Ascending aorta (tissue), 2 donors: ENCODE results near the gene MAML2. TPM values are rescaled to one million over a fixed set of nuclear protein-coding genes. Genes with fewer than 3 reads are reported as not detected.

Source experiments
- DNase-seq, 2 donors: peaks; one replicate each; pipeline ENCODE4 v3.0.0-alpha.2; 2019; ENCODE audit warnings: low spot score in 2 of 2
- H3K27ac ChIP-seq, 2 donors: fragments of 200-600 bp; sonication (generic); one replicate each; pipeline ENCODE4 v1.5.1; 2016 to 2017; ENCODE audit warnings: mild to moderate bottlenecking in 1 of 2
- H3K27me3 ChIP-seq: fragments of 200-600 bp; sonication (generic); one replicate; pipeline ENCODE4 v1.5.1; 2017
- H3K36me3 ChIP-seq, 2 donors: fragments of 200-600 bp; sonication (generic); one replicate each; pipeline ENCODE4 v1.5.1; 2016
- H3K4me1 ChIP-seq, 2 donors: fragments of 200-600 bp; sonication (generic); one replicate each; pipeline ENCODE4 v1.5.1; 2016 to 2017; ENCODE audit warnings: mild to moderate bottlenecking in 1 of 2
- H3K4me3 ChIP-seq, 2 donors: fragments of 200-600 bp; sonication (generic); one replicate each; pipeline ENCODE4 v1.5.1; 2016 to 2017; ENCODE audit warnings: mild to moderate bottlenecking in 1 of 2
- H3K9me3 ChIP-seq, 2 donors: fragments of 200-600 bp; sonication (generic); one replicate each; pipeline ENCODE4 v1.5.1; 2016
- intact Hi-C: fragments of 100-400 bp; cut with DNase I; formaldehyde crosslinking; loops from one replicate; pipeline ENCODE4 v1.15.1; 2023
- total RNA-seq: library from RNA; depleted of rRNA; stranded (reverse); fragments of >200 nt; gene quantifications from one replicate; pipeline ENCODE4 v1.1.0, GENCODE V29; 2016
- TF ChIP-seq, protein P1 (sequence below), 3 experiments: fragments of 200-600 bp in 2 of 3; fragments of 450-650 bp in 1 of 3; sonication (generic) in 2 of 3; IDR thresholded peaks; one replicate each; pipeline ENCODE4 v1.5.1; 2016 to 2019; ENCODE audit warnings: antibody characterized with exemption in 3 of 3, mild to moderate bottlenecking in 1 of 3, moderate library complexity in 1 of 3

MAML2 gene
- total RNA-seq, 1 donor from 2014 or later = 13.2 TPM

DNA sequence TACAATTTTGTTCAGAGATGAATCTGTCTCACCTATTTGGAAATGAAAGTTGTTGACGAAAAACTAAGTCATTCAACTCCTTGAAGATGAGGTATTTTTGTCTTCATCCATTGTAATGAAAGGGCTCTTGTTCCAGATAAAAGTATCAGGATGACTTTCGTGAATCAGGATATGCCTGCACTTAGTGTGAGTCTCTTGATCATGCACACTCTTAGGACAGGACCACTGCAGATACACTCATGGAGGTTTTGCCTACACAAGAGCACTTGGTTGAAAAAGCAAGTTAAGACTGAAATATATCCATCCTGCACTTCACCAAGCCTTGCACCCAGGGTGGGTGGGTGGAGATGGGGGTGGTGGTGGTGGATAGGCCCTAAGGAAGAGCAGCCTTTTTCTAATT is 298.2 kb downstream of the MAML2 start:
- no peaks in the 10 kb centered on the region for H3K36me3 ChIP-seq
- H3K27me3 ChIP-seq = no peaks in the 10 kb centered on the region
- no peak overlapping the region for H3K4me3 ChIP-seq
- no peaks in the 10 kb centered on the region for H3K9me3 ChIP-seq
- peaks cover 0 to 19% of the 10 kb centered on the region in 2 donors for H3K4me1 ChIP-seq
- DNase-seq = no peak
- TF ChIP-seq, protein P1, sequence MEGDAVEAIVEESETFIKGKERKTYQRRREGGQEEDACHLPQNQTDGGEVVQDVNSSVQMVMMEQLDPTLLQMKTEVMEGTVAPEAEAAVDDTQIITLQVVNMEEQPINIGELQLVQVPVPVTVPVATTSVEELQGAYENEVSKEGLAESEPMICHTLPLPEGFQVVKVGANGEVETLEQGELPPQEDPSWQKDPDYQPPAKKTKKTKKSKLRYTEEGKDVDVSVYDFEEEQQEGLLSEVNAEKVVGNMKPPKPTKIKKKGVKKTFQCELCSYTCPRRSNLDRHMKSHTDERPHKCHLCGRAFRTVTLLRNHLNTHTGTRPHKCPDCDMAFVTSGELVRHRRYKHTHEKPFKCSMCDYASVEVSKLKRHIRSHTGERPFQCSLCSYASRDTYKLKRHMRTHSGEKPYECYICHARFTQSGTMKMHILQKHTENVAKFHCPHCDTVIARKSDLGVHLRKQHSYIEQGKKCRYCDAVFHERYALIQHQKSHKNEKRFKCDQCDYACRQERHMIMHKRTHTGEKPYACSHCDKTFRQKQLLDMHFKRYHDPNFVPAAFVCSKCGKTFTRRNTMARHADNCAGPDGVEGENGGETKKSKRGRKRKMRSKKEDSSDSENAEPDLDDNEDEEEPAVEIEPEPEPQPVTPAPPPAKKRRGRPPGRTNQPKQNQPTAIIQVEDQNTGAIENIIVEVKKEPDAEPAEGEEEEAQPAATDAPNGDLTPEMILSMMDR (IDR thresholded peaks at IDR 0.05) = no peak
- peak overlapping the region in 1 of 2 donors; percentile 73 for H3K27ac ChIP-seq
- intact Hi-C loops = no loop called here

DNA sequence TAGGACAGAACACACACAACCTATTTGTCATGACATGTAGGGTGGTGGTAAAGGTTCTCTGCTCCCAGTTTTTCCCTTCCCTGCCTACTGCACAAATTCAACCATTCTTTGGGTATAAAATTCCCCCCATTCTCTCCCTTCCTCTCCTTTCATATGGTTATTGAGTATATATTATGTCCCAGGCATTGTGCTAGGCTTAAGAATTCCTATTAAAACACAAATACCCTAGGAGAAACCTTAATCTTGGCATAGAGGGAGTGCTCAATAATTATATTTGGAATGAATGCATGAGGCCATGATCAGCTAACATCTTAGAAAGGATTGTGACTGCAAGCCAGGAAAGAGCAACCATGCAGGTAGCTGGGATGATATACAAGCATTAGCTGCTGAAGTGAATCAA is 298.7 kb downstream of the MAML2 start:
- H3K4me3 ChIP-seq = no peak overlapping the region
- no peaks in the 10 kb centered on the region for H3K36me3 ChIP-seq
- H3K27me3 ChIP-seq = no peaks in the 10 kb centered on the region
- TF ChIP-seq, protein P1 (IDR thresholded peaks at IDR 0.05) = no peak
- no peak for DNase-seq
- H3K9me3 ChIP-seq = no peaks in the 10 kb centered on the region
- intact Hi-C loops = no loop called here
- peaks cover 0 to 19% of the 10 kb centered on the region in 2 donors for H3K4me1 ChIP-seq
- no peak overlapping the region for H3K27ac ChIP-seq

DNA sequence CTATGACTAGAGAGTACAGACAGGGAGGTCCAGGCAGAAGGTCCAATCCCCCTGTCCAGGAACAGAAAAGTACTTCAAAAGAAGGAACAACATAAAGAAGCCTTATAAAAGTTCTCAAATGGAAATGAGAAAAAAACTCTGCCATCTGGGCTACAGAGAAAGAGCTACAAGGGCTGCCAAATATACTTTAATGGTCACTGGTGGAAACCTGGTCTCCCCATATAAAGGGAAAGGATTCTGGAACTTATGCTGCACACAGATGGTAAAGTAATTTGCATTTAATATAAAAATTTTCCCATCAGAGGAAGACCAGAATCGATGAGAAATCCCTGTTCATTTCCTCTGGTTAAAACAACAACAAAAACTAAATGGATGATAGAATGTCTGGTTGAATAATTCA is 299.7 kb downstream of the MAML2 start:
- intact Hi-C loops = no loop called here
- TF ChIP-seq, protein P1 (IDR thresholded peaks at IDR 0.05) = no peak
- Histone ChIP-seq H3K9me3 (no peaks in the 10 kb centered on the region), H3K27ac (no peak overlapping the region), H3K36me3 (no peaks in the 10 kb centered on the region), H3K4me3 (no peak overlapping the region), H3K4me1 (peaks cover 0 to 19% of the 10 kb centered on the region in 2 donors), H3K27me3 (no peaks in the 10 kb centered on the region)
- DNase-seq = no peak

DNA sequence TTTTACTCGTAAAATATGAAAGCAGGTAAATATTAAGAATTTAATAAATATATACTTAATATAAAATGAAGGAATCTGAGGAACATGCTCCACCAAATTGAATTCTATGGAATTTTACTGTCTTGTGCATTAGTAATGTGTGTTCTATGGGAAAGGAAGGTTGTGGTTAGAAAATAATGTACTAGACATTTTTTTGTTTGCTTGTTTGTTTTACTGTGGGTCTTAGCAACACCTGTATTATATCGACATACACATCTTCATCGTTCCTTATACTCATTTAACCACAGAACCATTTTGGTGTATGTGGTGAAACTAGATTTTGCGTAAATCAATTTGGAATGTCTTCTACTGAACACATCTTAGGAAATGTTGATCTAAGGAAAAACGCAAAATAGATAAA is 304.9 kb downstream of the MAML2 start:
- Histone ChIP-seq H3K4me1 (no peaks in the 10 kb centered on the region), H3K36me3 (no peaks in the 10 kb centered on the region), H3K27ac (no peak overlapping the region), H3K27me3 (no peaks in the 10 kb centered on the region), H3K9me3 (no peaks in the 10 kb centered on the region), H3K4me3 (peak overlapping the region in 1 of 2 donors; percentile 23)
- no peak for DNase-seq
- TF ChIP-seq, protein P1 (IDR thresholded peaks at IDR 0.05) = no peak
- intact Hi-C loops = no loop called here

DNA sequence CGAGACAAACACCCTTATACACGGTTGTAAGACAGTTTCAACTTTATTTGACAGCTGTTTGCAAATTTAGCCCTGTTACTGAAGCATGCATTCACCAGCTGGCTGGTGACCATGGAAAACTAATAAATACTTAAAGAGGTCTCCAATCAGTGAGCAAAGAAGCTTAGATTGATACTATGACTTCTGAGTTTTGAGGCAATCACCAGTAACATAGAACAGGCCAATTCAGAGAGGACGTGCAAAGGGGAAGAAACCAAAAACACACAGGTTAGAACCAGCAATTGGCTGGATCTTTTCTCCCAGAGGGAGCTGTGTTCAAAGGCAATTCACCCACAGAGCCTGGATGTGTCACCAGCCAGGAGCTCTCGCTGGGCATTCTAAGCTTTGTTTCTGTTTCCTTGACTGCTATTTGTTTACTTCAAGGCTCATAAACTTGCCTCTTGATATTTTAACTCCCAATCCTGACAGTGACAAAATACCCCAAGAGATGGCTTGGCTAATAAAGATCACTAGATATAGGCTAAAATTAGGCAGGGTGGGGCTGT is 305.5 kb downstream of the MAML2 start:
- no peak overlapping the region for H3K27ac ChIP-seq
- H3K4me1 ChIP-seq = no peaks in the 10 kb centered on the region
- H3K9me3 ChIP-seq = no peaks in the 10 kb centered on the region
- H3K27me3 ChIP-seq = no peaks in the 10 kb centered on the region
- TF ChIP-seq, protein P1 (IDR thresholded peaks at IDR 0.05) = no peak
- no peaks in the 10 kb centered on the region for H3K36me3 ChIP-seq
- peak overlapping the region in 1 of 2 donors; percentile 23 for H3K4me3 ChIP-seq
- intact Hi-C loops = no loop called here
- DNase-seq = no peak

DNA sequence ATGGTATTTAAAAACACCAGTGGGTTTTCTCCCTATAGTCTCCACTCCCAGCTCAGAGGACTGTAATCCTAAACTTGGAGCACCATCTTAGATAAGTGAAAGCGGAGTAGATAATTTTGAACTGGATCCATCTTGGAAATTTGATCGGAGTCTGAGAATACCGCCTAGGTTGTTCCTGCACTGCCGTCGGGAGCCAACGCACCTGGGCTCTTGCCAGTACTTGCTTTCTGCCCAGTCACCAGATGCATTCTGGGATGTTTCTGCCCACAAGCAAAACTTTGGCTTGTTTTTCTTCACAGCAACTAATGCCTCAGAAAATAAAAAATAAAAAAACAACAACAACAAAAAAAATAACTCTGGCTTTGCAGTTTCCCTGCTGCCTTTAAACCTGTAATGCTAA is 306.1 kb downstream of the MAML2 start:
- intact Hi-C loops = no loop called here
- DNase-seq = no peak
- no peaks in the 10 kb centered on the region for H3K27me3 ChIP-seq
- H3K4me3 ChIP-seq = no peak overlapping the region
- no peaks in the 10 kb centered on the region for H3K36me3 ChIP-seq
- H3K27ac ChIP-seq = no peak overlapping the region
- no peaks in the 10 kb centered on the region for H3K4me1 ChIP-seq
- TF ChIP-seq, protein P1 (IDR thresholded peaks at IDR 0.05) = no peak
- H3K9me3 ChIP-seq = no peaks in the 10 kb centered on the region
